A673 (cell line): ENCODE measurements around the gene SLCO3A1.

Source experiments
- EZH2 ChIP-seq: fragments of 200-600 bp; sonication (generic); IDR thresholded peaks from 2 replicates; pipeline ENCODE4 v1.6.1; 2017; ENCODE audit warnings: borderline replicate concordance, low read depth, mild to moderate bottlenecking, mixed read lengths, antibody characterized with exemption, low read length; ENCODE audit not compliant: poor library complexity, severe bottlenecking
- TF ChIP-seq, protein P1 (sequence below): fragments of 300-800, 200-600 bp; sonication (generic); conservative IDR thresholded peaks from 2 replicates; pipeline ENCODE4 v1.5.1; 2017; ENCODE audit warnings: low read depth, mild to moderate bottlenecking, antibody characterized with exemption, low read length, moderate library complexity, mixed read lengths

DNA sequence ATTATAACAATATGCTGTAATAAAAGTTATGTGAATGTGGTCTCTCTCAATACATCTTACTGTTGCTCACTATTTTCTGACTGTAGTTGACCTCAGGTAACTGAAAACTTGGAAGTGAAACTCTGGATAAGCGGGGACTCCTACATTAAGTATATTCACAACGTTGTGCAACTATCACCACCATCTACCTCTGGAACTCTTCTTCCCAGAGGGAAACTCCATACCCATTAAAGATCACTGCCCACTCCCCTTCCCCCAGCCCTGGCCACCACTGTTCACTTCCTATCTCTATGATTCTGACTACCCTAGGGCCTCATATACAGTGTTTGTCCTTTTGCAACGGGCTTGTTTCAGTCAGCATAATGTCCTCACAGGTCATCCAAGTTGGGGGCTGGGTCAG lies 20.7 kb downstream of the SLCO3A1 start:
- TF ChIP-seq, protein P1, sequence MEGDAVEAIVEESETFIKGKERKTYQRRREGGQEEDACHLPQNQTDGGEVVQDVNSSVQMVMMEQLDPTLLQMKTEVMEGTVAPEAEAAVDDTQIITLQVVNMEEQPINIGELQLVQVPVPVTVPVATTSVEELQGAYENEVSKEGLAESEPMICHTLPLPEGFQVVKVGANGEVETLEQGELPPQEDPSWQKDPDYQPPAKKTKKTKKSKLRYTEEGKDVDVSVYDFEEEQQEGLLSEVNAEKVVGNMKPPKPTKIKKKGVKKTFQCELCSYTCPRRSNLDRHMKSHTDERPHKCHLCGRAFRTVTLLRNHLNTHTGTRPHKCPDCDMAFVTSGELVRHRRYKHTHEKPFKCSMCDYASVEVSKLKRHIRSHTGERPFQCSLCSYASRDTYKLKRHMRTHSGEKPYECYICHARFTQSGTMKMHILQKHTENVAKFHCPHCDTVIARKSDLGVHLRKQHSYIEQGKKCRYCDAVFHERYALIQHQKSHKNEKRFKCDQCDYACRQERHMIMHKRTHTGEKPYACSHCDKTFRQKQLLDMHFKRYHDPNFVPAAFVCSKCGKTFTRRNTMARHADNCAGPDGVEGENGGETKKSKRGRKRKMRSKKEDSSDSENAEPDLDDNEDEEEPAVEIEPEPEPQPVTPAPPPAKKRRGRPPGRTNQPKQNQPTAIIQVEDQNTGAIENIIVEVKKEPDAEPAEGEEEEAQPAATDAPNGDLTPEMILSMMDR: no peak
- TF ChIP-seq EZH2: no peak
